RCC 7860 (cell line): ENCODE results near the gene S100A6.

Source experiments
- DNase-seq: peaks from one replicate; pipeline ENCODE4 v3.0.0-alpha.2; 2015; ENCODE audit warnings: low spot score
- FAIRE-seq: peaks from 2 replicates; lab custom pipeline; 2012; peaks lifted over from hg19 to GRCh38; lab: Jason Lieb, UNC

The S100A6 gene

DNA sequence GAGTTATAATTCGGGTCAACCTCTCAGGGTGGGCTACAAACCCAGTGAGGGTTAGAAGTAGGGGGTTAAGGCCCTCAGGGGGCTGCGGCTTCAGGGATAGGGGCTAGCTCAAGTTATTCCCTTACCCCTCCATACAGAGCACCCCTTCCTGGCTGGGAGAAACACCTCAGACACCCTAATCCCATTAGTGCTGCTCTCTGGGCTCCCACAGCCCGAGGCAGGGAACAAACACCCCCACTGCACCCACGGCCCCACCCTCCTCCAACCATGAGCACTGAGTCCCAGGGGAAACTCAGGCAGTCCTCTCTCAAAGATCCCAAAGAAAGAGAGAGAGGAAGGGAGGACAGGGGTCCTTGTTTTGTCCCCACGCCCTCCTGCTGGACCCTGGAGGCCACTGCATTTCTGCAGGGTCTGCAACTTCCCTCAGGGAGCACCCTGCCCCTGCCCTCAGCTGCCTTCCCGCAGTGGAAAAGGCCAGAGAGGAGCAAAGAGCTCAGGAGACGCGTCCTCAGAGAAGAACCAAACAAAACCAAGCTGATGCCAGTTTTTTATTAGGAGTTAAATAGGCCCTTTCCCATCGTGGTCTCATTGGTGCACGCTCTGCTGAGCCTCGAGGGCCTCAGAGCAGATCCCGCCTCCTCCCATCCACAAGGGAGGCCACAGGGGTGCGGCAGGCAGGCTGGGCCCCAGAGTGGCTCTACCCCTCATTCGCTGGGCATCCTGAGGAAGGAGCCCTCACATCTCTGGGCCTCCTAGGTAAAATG, 11.2 kb upstream of the S100A6 start:
- FAIRE-seq (no peak), DNase-seq (no peak)

DNA sequence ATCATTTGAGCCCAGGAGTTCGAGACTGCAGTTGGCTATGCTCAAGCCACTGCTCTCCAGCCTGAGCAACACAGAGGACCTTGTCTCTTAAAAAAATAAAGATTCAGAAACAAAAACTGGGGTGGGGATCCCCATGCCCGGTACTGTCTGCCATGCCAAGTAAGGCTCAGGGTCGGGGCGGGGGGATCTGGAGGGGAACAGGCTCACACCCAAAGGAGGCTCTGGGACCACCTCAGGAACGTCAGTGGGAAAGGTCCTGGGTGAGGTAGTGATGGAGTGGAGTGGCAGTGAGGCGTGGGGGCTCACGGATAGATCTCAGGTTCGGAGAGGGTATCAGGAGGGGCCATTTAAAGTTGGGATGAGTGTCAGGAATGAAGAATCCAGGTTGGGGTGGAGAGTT, 10.6 kb upstream of the S100A6 start:
- DNase-seq (no peak), FAIRE-seq (no peak)

DNA sequence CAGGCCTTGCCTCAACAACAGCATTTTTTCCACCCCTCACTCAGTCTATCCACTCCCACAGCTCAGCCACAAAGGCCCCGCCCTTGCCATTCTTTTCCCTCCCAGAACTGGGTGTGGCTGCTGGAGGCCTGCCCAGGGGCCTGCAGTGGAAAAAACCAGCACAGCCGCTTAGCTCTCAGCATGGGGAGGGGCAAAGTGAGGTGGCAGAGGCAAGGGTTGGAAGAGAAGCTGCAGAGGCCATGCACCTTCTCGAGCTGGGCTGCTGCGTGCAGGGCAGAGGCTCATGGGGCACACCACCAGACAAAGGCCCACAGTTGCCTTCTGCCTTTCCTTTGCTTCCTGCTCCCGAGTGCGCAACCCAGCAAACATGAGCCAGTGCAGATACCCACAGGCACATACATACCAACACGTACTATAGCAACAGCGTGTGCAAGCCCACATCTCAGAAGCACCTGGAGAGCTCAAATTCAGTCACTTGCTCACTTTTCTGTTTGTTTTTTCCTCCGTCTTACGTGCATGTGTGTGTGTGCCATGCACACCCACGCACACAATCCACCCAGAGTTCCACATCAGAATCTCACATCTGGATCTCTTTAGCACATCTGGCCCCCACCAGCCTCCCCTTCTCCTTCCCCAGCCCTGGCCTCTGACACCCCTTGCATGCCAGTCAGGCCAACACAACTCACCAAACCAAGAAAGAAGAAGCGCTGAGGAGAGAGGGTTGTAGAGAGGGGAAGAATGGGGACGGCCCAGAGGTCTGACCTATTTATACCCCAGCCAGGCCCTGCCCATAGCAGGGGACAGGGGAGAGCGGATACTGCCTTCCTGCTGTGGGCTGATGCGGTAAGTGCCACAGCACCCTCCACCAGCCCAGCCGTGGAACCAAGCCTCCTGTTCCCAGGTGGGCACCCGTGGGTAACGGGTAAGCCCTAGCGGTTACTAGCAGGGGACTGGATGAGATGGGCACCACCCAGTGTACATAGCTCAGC, 9.6 kb upstream of the S100A6 start, which contains the start of gene S100A4:
Gene S100A4 (minus strand): TSS at position 740 of the 989 bp plus-strand sequence. CDS start 1,012 bp downstream, outside the sequence.
- peak; percentile 74 for FAIRE-seq
- DNase-seq: peak; percentile 70

GRCh38 chr1:153544453-153545066, 8.8 kb upstream of the S100A6 start:
- FAIRE-seq (no peak), DNase-seq (no peak)

GRCh38 chr1:153543736-153544135, 7.9 kb upstream of the S100A6 start:
- DNase-seq (no peak), FAIRE-seq (no peak)

GRCh38 chr1:153542956-153543711, 7.3 kb upstream of the S100A6 start:
- FAIRE-seq: no peak
- DNase-seq: no peak

GRCh38 chr1:153541641-153542590, 6.1 kb upstream of the S100A6 start:
- DNase-seq (no peak), FAIRE-seq (no peak)

GRCh38 chr1:153540394-153541361, 4.9 kb upstream of the S100A6 start, which contains the start of gene S100A5:
S100A5 (minus strand) TSS chr1:153540934; CDS start chr1:153540191, 743 bp downstream.
- DNase-seq (peak; percentile 69), FAIRE-seq (peak; percentile 63)

GRCh38 chr1:153539395-153540093, 3.8 kb upstream of the S100A6 start:
- FAIRE-seq (no peak), DNase-seq (no peak)

- no peak for DNase-seq
- no peak for FAIRE-seq
These were observed 2.6 kb upstream of the S100A6 start for GRCh38 chr1:153538315-153538821.

DNA sequence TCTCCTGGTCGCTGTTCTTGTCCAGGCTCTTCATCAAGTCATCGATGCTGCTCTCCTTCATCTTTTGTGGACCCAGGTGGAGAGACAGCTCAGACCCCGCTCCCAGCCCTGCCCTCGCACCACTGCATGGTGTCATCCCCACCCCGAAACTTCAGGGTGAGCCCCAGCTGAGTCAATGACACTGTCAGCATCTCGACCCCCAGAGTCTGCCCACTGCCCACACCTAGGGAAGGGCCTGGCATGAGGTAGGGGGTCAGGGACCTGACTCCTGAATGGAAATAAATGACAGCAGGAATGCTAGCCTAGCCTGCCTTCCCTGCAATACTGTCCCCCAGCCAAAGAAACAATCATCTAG, 1.6 kb upstream of the S100A6 start:
- FAIRE-seq (no peak), DNase-seq (no peak)

GRCh38 chr1:153536671-153537375, 1.0 kb upstream of the S100A6 start:
- FAIRE-seq: no peak

DNA sequence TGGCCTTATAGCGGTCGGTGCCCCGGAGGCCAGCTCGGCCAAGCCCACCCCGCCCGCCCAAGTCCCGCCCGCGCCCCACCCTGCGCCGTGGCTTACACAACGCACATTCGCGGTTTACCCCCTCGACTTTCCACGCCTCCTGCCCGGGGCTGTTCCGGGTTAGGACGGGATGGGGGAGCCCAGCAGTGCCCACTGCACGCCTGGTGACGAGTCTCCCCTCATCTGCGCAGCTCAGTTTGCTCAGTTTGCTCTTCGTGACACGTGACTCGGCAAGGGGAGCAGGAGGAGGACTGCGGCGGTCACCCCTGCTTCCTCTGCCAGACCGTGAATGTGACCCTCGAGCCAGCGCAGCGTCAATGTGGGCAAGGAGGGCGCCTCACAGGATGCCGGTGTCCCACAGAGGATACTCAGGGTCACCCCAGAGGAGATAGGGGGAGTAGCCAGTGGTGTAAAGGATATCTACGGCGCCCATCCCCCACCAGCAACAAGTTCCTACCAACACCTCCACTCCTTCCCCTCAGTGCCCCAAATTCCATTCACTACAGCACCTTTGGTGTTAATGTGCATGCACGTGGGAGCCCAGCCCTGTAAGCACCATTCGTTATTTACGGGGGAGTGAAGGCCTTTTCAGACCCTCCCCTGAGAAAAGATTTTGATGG, 350 bp upstream of the S100A6 start:
- no peak for FAIRE-seq

More at GRCh38 chr1:153536671-153537375, 1.0 kb upstream of the S100A6 start:
- DNase-seq: no peak

DNA sequence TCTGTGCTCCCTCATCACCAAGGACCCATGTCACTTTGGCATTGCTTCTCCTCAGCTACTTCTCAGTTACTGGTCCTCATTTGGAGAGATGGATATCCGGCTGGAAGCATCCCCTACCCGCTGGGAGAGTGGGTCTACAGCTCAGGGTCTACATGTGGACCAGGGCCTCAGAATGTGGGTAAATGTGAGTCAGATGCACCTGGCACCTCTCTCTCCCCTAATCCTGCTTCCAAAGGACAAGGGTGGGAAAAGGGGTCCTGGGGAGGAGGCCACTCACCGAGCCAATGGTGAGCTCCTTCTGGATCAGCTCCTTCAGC, 908 bp downstream of the S100A6 start:
- no peak for DNase-seq
- FAIRE-seq: no peak

More for the DNA sequence above, 350 bp upstream of the S100A6 start:
- DNase-seq: peak; percentile 85

- FAIRE-seq (no peak), DNase-seq (peak; percentile 55)
These were observed 1.4 kb downstream of the S100A6 start for GRCh38 chr1:153534226-153534924.
